Colon (tissue), 2 donors: ENCODE data around the gene CCDC40.

Experiments
- FAIRE-seq: peaks from 2 replicates; lab custom pipeline; 2012; peaks lifted over from hg19 to GRCh38; lab: Jason Lieb, UNC
- donor health status: control.
- donor health status: control.

CCDC40 gene

GRCh38 chr17:80116276-80116920 is 80.0 kb downstream of the CCDC40 start:
- no peak for FAIRE-seq

GRCh38 chr17:80116921-80117380 is 80.5 kb downstream of the CCDC40 start:
- FAIRE-seq, result no peak

DNA sequence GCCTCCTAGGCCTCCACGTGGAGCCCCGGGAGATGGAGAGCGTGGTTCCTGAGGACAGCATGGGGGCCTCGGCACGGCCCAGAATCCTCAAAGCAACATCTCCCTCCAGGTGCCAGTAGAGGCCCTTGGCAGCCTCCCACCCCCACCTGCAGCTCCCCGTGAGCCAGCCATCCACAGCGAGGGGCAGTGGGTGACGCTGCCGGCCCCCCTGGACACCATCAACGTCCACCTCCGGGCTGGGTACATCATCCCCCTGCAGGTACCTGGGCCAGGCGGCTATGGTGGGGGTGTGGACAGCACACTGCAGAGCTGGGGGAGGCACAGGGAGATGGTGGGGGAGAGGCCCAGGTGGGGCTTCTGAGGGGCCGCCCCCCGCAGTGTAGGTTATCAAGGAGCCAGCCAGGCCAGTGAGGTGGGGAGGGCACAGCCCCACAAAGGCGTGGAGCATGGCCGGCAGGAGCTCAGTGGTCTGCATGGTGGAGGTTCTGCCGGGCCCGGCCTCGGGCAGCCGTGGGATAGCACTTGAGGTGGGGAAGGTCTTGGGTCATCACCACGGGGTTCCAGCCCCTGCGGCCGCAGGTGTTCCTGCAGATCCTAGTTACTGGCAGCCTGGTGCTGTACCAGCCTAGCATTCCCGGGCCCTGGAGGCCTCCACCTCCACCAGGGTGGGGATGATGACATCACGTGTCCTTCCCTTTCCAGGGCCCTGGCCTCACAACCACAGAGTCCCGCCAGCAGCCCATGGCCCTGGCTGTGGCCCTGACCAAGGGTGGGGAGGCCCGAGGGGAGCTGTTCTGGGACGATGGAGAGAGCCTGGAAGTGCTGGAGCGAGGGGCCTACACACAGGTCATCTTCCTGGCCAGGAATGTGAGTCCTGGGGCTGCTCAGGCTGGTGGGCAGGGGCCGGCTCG is 81.3 kb downstream of the CCDC40 start:
- FAIRE-seq, result no peak

- FAIRE-seq, result no peak
These were observed 82.3 kb downstream of the CCDC40 start for GRCh38 chr17:80118601-80119270.

GRCh38 chr17:80119271-80119791 is 82.9 kb downstream of the CCDC40 start:
- no peak for FAIRE-seq

GRCh38 chr17:80119839-80120238 is 83.4 kb downstream of the CCDC40 start:
- FAIRE-seq, result no peak

GRCh38 chr17:80122026-80122575 is 85.7 kb downstream of the CCDC40 start:
- FAIRE-seq, result no peak

- no peak for FAIRE-seq
These were observed 86.6 kb downstream of the CCDC40 start for GRCh38 chr17:80122926-80123505.

DNA sequence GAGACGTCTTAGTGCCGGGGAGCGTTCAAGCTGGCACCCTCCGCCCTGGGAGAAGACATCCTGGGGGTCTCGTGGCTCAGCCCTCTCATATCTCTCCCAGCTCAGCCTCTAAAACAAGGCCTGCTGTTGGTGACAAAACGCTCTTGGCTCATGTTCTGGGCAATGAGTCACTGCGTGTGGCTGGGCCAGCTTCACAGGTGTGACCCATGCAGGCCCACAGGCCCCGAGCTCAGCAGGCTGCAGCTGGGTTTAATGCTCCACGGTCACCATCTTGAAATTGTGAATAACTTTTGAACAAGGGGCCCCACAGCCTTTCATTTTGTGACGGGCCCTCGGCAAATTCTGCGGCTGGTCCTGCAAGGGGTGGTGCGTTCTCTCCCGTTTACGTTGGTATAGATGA is 87.3 kb downstream of the CCDC40 start:
- FAIRE-seq, result no peak

GRCh38 chr17:80124351-80124981 is 88.0 kb downstream of the CCDC40 start:
- no peak for FAIRE-seq

DNA sequence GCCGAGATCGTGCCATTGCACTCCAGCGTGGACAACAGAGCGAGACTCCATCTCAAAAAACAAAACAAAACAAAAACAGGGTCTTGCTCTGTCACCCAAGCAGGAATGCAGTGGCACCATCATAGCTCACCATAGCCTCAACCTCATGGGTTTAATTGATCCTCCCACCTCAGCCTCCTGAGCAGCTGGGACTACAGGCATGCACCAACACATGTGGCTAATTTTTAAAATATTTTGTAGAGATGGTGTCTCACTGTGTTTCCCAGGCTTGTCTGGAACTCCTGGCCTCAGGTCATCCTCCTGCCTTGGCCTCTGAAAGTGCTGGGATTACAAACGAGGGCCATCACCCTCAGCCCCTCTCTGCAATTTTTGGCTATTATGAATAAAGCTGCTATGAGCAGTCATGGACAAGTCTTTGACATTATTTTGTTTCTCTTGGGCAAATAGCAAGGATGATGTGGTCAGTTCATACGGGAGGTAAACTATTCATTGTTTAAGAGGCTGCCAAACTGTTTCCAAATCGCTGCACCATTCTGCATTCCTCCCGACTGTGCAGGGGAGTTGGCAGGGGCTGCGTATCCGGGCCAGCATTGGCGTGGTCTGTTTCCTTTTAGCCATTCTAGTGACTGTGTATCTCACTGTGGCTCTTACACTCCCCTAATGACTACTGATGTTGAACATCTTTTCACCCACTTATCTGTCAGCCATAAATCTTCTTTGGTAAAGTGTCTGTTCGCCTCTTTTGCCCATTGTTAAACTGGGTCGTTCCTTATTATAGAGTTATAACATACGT is 89.4 kb downstream of the CCDC40 start:
- no peak for FAIRE-seq

DNA sequence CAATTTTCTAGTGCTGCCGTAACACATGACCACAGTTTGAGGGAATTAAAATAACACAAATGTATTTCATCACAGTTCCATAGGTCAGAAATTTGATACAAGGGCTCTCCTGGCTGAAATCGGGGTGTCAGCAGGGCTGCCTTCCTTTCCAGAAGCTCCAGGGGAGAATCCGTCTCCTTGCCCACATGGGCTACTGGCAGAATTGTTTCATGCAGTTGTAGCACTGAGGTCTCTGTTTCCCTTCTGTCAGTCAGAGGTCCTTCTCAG is 89.9 kb downstream of the CCDC40 start:
- FAIRE-seq, result no peak

DNA sequence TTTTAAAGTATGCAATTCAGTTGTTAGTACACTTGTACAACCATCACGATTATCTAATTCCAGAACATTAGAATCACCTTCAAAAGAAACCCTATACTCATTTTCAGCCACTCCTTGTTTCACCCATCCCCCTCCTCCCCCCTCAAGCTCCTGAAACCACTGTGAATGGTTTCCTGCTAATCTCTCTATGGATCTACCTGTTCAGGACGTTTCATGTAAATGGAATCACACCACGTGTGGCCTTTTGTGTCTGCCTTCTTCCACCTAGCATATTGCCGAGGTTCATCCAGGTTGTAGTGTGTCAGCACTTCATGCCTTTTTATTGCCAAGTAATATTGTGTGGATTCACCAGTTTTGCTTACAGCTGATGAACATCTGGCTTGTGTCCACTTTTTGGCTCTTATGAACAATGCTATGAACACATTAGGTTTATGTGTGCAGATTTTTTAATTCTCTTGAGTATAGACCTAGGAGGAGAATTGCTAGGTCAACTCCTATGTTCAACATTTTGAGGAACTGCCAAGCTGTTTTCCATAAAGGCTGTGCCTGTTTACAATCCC is 92.6 kb downstream of the CCDC40 start:
- no peak for FAIRE-seq

- FAIRE-seq, result no peak
These were observed 94.5 kb downstream of the CCDC40 start for GRCh38 chr17:80130992-80131391.

DNA sequence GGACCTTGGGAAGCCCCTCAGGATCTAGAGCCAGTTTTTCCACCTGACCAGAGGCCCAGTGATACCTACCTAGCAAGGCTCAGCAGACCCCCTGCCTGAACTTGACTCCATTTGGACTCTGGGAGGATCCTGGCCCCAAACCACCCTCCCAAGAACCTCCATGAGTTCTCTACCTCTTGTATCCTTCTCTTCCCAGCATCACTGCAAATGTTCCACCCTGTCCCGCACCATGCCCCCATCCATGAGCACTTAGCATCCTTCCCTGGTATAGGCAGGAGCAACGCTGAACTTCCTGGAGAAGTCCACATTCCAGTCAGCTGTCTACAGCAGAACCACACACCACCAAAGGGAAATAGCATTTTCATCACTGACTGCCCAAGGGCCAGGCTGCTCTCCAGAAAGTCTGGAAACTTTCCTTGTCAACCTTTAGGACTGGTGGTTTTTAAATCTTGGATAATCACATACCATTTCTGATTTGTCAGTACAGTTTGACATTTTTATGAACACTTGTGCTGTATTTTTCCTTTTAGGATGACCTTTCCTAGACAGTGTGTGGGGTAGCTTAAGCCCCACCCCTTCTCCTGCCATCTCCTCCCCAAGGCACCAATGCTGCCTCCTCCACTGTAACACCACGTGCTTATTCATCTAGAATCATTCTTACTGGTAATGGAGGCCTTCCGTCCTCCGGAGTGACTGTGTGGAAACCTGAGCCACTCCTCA is 96.6 kb downstream of the CCDC40 start:
- FAIRE-seq, result no peak

DNA sequence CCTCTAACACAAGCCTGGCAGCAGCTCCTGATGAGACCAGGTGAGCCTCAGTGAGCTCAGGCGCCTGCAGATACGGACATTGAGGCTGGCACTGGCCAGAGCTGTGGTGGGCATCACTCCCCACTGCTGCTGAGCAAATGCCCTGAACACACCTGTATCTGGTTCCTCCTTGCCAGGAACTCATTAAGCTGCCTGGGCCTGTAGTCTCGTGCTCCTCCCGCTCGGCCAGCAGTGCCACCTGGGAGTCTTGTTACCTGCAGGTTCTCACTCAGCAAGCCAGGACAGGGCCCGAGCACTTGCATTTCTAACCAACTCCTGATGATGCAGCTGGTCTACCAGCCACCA is 97.2 kb downstream of the CCDC40 start:
- no peak for FAIRE-seq

DNA sequence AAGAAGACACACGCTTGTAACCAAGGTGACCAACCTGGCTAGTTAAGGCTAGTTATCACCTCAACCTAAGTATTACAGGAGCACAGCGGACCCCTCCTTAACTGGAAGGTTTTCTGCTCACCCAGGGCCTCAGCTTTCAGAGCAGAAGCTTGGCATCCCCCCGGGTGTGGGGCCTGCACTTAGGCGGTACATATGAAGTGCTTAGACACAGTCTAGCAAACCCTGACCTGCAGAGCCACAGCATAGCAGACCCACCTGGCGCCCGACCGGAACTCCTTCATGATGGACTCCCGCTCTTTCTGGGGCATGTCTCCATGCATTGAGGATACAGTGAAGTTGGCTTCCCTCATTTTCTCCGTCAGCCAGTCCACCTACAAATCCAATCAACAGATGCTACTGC is 100.7 kb downstream of the CCDC40 start:
- no peak for FAIRE-seq

GRCh38 chr17:80138856-80139426 is 102.5 kb downstream of the CCDC40 start:
- FAIRE-seq, result no peak

- no peak for FAIRE-seq
These were observed 105.2 kb downstream of the CCDC40 start for GRCh38 chr17:80141463-80142165.
